ENCODE data around the gene CTNNA3. TPM values are rescaled to one million over a fixed set of nuclear protein-coding genes. Genes with fewer than 3 reads are reported as not detected.

The CTNNA3 gene
- total RNA-seq, 1 experiment from 2014 or later, result 0.85 TPM

DNA sequence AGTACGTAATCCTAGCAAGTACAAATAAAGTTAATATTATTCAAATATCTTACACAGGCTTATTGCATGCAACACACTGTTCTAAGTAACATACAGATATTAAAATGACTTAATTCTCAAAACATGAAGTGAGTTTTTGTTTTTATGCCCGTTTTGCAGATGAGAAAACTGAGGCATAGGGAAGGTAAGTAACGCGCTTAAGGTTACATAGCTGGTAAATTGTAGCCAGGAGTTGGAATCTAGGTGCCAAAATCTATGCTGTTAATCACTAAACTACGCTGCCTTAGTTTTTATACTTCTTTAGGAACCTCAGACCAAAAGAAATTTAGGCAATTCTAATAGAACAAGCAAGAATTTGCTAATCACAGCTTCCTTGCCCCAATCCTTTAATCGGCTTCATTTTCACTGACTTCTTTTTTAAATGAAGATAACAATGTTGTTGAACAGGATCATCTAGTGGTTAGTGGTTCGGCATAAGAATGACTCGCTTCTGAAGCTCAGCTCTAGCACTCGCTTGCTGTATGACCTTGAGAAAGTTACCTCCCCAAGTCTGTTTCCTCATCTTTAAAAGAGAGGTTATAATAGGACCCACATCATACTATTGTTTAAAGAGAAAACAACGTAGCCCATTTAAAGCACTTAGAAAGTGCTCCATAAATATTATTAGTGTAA, 771.2 kb downstream of the CTNNA3 start:
- in situ Hi-C loops (cut with HindIII; ENCODE audit: low pct_unique_long_range_greater_than_20kb, low sequenced_read_pairs) (no loop called here), intact Hi-C loops (cut with micrococcal nuclease; ENCODE audit: unreplicated experiment) (no loop called here)
- no peak for ATAC-seq
- BruUV-seq (replicated peaks), result no TSS peak
- Histone ChIP-seq H3K4me3 (ENCODE audit: low read depth in 2 of 2, low read length in 2 of 2) (no peak overlapping the region), H3K36me3 (ENCODE audit: control insufficient read depth, insufficient read depth, low read length) (no peaks in the 10 kb centered on the region), H3K27me3 (ENCODE audit: control insufficient read depth, insufficient read depth, low read length) (peaks cover 42% of the 10 kb centered on the region), H3K9me3 (ENCODE audit: control insufficient read depth, insufficient read depth, low read depth, low read length) (no peaks in the 10 kb centered on the region), H3K4me1 (ENCODE audit: control insufficient read depth, insufficient read depth, low read length) (peaks cover 6% of the 10 kb centered on the region), H3K27ac (ENCODE audit: low read length) (no peak overlapping the region)
- DNase-seq (ENCODE audit: low read depth, low spot score), result no peak
- no peak for TF ChIP-seq CTCF (IDR thresholded peaks at IDR 0.05)
- TF ChIP-seq TCF7L2 (IDR thresholded peaks at IDR 0.05; ENCODE audit: low read depth, low read length), result no peak
- TF ChIP-seq POLR2AphosphoS5 (IDR thresholded peaks at IDR 0.05; ENCODE audit: low read depth, low read length), result no peak
- TF ChIP-seq, protein P1, sequence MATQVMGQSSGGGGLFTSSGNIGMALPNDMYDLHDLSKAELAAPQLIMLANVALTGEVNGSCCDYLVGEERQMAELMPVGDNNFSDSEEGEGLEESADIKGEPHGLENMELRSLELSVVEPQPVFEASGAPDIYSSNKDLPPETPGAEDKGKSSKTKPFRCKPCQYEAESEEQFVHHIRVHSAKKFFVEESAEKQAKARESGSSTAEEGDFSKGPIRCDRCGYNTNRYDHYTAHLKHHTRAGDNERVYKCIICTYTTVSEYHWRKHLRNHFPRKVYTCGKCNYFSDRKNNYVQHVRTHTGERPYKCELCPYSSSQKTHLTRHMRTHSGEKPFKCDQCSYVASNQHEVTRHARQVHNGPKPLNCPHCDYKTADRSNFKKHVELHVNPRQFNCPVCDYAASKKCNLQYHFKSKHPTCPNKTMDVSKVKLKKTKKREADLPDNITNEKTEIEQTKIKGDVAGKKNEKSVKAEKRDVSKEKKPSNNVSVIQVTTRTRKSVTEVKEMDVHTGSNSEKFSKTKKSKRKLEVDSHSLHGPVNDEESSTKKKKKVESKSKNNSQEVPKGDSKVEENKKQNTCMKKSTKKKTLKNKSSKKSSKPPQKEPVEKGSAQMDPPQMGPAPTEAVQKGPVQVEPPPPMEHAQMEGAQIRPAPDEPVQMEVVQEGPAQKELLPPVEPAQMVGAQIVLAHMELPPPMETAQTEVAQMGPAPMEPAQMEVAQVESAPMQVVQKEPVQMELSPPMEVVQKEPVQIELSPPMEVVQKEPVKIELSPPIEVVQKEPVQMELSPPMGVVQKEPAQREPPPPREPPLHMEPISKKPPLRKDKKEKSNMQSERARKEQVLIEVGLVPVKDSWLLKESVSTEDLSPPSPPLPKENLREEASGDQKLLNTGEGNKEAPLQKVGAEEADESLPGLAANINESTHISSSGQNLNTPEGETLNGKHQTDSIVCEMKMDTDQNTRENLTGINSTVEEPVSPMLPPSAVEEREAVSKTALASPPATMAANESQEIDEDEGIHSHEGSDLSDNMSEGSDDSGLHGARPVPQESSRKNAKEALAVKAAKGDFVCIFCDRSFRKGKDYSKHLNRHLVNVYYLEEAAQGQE (IDR thresholded peaks at IDR 0.05; ENCODE audit: insufficient read depth in 1 of 2, low read depth in 2 of 2, low read length in 1 of 2), result no peak
- no peak for TF ChIP-seq SIN3A (IDR thresholded peaks at IDR 0.05; ENCODE audit: borderline replicate concordance, insufficient read depth, low read depth, low read length)
- CTCF ChIA-PET, result no interaction called here
- POLR2A ChIA-PET, result no interaction called here

DNA sequence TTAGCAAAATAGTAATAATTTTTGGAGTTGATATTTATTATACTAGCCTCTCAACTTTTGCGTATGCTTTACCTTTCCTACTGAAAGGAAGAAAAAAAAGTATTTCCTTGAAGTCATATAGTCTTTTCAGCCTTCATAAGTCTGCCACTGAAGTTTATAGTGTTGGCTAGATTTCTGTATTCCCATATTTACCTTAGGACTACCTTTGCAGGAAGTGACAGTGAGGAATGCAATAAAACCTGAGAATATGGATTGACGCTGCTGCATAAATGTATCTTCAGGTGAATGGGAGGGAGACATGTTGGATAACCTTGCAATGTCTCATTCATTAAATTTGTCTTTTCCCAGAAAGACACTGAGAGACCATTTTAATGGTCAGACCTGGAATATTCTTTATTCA, 776.7 kb downstream of the CTNNA3 start:
- no peak for TF ChIP-seq POLR2AphosphoS5 (IDR thresholded peaks at IDR 0.05; ENCODE audit: low read depth, low read length)
- no peak for TF ChIP-seq CTCF (IDR thresholded peaks at IDR 0.05)
- no peak for TF ChIP-seq TCF7L2 (IDR thresholded peaks at IDR 0.05; ENCODE audit: low read depth, low read length)
- TF ChIP-seq, protein P1 (IDR thresholded peaks at IDR 0.05; ENCODE audit: insufficient read depth in 1 of 2, low read depth in 2 of 2, low read length in 1 of 2), result no peak
- TF ChIP-seq SIN3A (IDR thresholded peaks at IDR 0.05; ENCODE audit: borderline replicate concordance, insufficient read depth, low read depth, low read length), result no peak
- no TSS peak for BruUV-seq (replicated peaks)
- no peak for ATAC-seq

More for the DNA sequence above, 776.7 kb downstream of the CTNNA3 start:
- Histone ChIP-seq H3K36me3 (ENCODE audit: control insufficient read depth, insufficient read depth, low read length) (no peaks in the 10 kb centered on the region), H3K27me3 (ENCODE audit: control insufficient read depth, insufficient read depth, low read length) (no peaks in the 10 kb centered on the region), H3K27ac (ENCODE audit: low read length) (no peak overlapping the region), H3K4me1 (ENCODE audit: control insufficient read depth, insufficient read depth, low read length) (no peaks in the 10 kb centered on the region), H3K9me3 (ENCODE audit: control insufficient read depth, insufficient read depth, low read depth, low read length) (no peaks in the 10 kb centered on the region), H3K4me3 (ENCODE audit: low read depth in 2 of 2, low read length in 2 of 2) (no peak overlapping the region)
- ChIA-PET CTCF (no interaction called here), POLR2A (no interaction called here)
- no peak for DNase-seq (ENCODE audit: low read depth, low spot score)
- in situ Hi-C loops (cut with HindIII; ENCODE audit: low pct_unique_long_range_greater_than_20kb, low sequenced_read_pairs), result no loop called here
- intact Hi-C loops (cut with micrococcal nuclease; ENCODE audit: unreplicated experiment), result no loop called here
